Mesothelial cell of epicardium (in vitro differentiated cells): Measurements from ENCODE around the gene CD247. TPM values are rescaled to one million over a fixed set of nuclear protein-coding genes. Genes with fewer than 3 reads are reported as not detected.

Experiments
- DNase-seq, 2 experiments: peaks; one replicate each; pipeline ENCODE4 v3.0.0; 2021; ENCODE audit warnings: low spot score in 2 of 2; ENCODE audit not compliant: unreplicated experiment in 2 of 2
- H3K27ac Mint-ChIP-seq: 2 replicates; pipeline ENCODE4 v1.8.0; 2021; ENCODE audit warnings: mixed read lengths
- H3K27me3 Mint-ChIP-seq: 2 replicates; pipeline ENCODE4 v1.8.0; 2021; ENCODE audit warnings: low read depth, mixed read lengths
- H3K36me3 Mint-ChIP-seq: 2 replicates; pipeline ENCODE4 v1.8.0; 2021; ENCODE audit warnings: mixed read lengths
- H3K4me1 Mint-ChIP-seq: 2 replicates; pipeline ENCODE4 v1.8.0; 2021; ENCODE audit warnings: mixed read lengths
- H3K4me3 Mint-ChIP-seq: 2 replicates; pipeline ENCODE4 v1.8.0; 2021; ENCODE audit warnings: mild to moderate bottlenecking, moderate library complexity, mixed read lengths
- H3K9me3 Mint-ChIP-seq: 2 replicates; pipeline ENCODE4 v1.8.0; 2021; ENCODE audit warnings: mixed read lengths
- CTCF ChIP-seq: fragments of 200-600 bp; sonication (generic); IDR thresholded peaks from one replicate; pipeline ENCODE4 v1.5.0; 2021; ENCODE audit warnings: antibody characterized with exemption; ENCODE audit not compliant: unreplicated experiment
- total RNA-seq: library from RNA; stranded (reverse); gene quantifications from 3 replicates; pipeline ENCODE4 v1.2.1, GENCODE V29; 2021

CD247 gene
- total RNA-seq, 1 donor from 2014 or later, result 0.13 TPM

- Mint-ChIP-seq H3K9me3 (peaks cover 30% of the 10 kb centered on the region), H3K27ac (no peak overlapping the region), H3K4me3 (no peak overlapping the region), H3K36me3 (no peaks in the 10 kb centered on the region), H3K27me3 (peaks cover 7% of the 10 kb centered on the region), H3K4me1 (no peaks in the 10 kb centered on the region)
- no peak for DNase-seq
- TF ChIP-seq CTCF, result no peak
Observed at GRCh38 chr1:167520711-167521206, 2.4 kb upstream of the CD247 start.

GRCh38 chr1:167517535-167518330 lies 596 bp downstream of the CD247 start:
- H3K27me3 Mint-ChIP-seq, result no peaks in the 10 kb centered on the region

GRCh38 chr1:167516404-167517388 lies 1.6 kb downstream of the CD247 start:
- Mint-ChIP-seq H3K9me3 (peaks cover 2% of the 10 kb centered on the region), H3K36me3 (no peaks in the 10 kb centered on the region), H3K4me3 (no peak overlapping the region), H3K27me3 (peaks cover 2% of the 10 kb centered on the region), H3K27ac (no peak overlapping the region), H3K4me1 (no peaks in the 10 kb centered on the region)
- no peak for DNase-seq
- TF ChIP-seq CTCF, result no peak

More at GRCh38 chr1:167517535-167518330, 596 bp downstream of the CD247 start:
- DNase-seq, result no peak
- Mint-ChIP-seq H3K4me3 (no peak overlapping the region), H3K4me1 (no peaks in the 10 kb centered on the region), H3K27ac (no peak overlapping the region), H3K9me3 (peaks cover 12% of the 10 kb centered on the region), H3K36me3 (no peaks in the 10 kb centered on the region)
- no peak for TF ChIP-seq CTCF

GRCh38 chr1:167515893-167516321 lies 2.4 kb downstream of the CD247 start:
- no peak for DNase-seq
- H3K36me3 Mint-ChIP-seq, result no peaks in the 10 kb centered on the region
- H3K9me3 Mint-ChIP-seq, result no peaks in the 10 kb centered on the region
- no peak for TF ChIP-seq CTCF
- H3K4me3 Mint-ChIP-seq, result no peak overlapping the region
- H3K27ac Mint-ChIP-seq, result no peak overlapping the region
- no peaks in the 10 kb centered on the region for H3K4me1 Mint-ChIP-seq
- peaks cover 3% of the 10 kb centered on the region for H3K27me3 Mint-ChIP-seq

- no peaks in the 10 kb centered on the region for H3K9me3 Mint-ChIP-seq
- H3K4me3 Mint-ChIP-seq, result no peak overlapping the region
- no peak for DNase-seq
- H3K36me3 Mint-ChIP-seq, result no peaks in the 10 kb centered on the region
- no peaks in the 10 kb centered on the region for H3K4me1 Mint-ChIP-seq
- no peak for TF ChIP-seq CTCF
- no peak overlapping the region for H3K27ac Mint-ChIP-seq
- peaks cover 5% of the 10 kb centered on the region for H3K27me3 Mint-ChIP-seq
Observed at GRCh38 chr1:167515461-167515860, 2.9 kb downstream of the CD247 start.
